GM18520 (cell line): Measurements from ENCODE around the gene RASL12.
"Not testable (repeated sequence)": the region's sequence is repeated elsewhere in the genome, so short reads cannot be mapped to it uniquely, and the experiment has no call there.

Experiments used
- ATAC-seq: cut with Tn5 transposase; IDR thresholded peaks from one replicate; pipeline ENCODE4 v1.9.1; 2021; ENCODE audit not compliant: unreplicated experiment

The RASL12 gene

GRCh38 chr15:65076486-65077290, 8.9 kb upstream of the RASL12 start, which contains the start of gene KBTBD13:
Gene KBTBD13, plus strand, starts transcription at chr15:65076746. Its CDS starts 70 bp downstream, at chr15:65076816.
- ATAC-seq: no peak

DNA sequence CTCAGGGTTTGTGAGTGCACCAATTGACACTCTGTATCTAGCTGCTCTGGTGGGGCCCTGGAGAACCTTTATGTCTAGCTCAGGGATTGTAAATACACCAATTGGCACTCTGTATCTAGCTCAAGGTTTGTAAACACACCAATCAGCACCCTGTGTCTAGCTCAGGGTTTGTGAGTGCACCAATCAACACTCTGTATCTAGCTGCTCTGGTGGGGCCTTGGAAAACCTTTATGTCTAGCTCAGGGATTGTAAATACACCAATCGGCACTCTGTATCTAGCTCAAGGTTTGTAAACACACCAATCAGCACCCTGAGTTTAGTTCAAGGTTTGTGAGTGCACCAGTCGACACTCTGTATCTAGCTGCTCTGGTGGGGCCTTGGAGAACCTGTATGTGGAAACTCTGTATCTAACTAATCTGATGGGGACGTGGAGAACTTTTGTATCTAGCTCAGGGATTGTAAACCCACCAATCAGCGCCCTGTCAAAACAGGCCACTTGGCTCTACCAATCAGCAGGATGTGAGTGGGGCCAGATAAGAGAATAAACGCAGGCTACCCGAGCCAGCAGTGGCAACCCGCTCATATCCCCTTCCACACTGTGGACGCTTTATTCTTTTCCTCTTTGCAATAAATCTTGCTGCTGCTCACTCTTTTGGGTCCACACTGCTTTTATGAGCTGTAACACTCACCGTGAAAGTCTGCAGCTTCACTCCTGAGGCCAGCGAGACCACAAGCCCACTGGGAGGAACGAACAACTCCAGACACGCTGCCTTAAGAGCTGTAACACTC, 8.0 kb upstream of the RASL12 start:
- not testable (repeated sequence) for ATAC-seq

DNA sequence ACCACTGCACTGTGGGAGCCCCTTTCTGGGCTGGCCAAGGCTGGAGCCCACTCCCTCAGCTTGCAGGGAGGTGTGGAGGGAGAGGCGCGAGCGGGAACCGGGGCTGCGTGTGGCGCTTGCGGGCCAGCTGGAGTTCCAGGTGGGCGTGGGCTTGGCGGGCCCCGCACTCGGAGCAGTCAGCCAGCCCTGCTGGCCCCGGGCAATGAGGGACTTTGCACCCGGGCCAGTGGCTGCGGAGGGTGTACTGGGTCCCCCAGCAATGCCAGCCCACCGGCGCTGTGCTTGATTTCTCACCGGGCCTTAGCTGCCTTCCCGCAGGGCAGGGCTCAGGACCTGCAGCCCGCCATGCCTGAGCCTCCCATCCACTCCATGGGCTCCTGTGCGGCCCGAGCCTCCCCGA, 7.2 kb upstream of the RASL12 start:
- not testable (repeated sequence) for ATAC-seq

GRCh38 chr15:65072617-65073016, 4.8 kb upstream of the RASL12 start:
- ATAC-seq: no peak

- no peak for ATAC-seq
Measured at GRCh38 chr15:65072027-65072426, 4.2 kb upstream of the RASL12 start.

GRCh38 chr15:65071381-65071811, 3.6 kb upstream of the RASL12 start:
- ATAC-seq: no peak

DNA sequence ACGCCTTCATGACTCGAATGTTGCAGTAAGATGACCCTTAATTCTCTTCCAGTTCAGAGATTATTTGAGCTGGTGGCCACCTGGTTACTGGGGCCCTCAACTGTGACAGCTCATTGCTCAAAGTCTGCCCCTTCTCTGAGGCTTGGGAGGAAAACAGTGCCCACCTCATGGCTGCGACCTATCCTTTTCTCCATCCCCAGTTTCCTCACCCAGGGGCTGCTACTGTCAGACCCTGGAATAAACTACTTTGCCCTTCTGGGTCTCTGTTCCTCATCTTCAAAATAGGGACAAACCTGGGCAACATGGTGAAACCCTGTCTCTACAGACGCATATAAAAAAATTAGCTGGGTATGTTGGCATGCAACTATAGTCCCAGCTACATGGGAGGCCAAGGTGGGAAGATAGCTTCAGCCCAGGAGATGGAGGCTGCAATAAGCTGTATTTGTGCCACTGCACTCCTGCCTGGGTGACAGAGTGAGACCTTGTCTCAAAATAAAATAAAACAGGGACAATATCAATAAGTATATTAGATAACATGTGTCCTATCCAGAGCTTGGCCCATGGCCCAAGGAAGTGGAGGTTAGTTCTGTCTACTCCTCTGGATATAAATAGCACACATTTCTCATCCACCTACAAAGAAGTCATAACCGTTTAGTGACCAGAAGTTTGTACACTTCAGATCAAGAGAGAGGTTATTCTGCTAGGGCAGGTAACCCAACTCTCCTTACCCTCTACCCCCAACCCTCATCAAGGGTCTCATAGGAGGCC, 2.2 kb upstream of the RASL12 start:
- ATAC-seq: no peak

DNA sequence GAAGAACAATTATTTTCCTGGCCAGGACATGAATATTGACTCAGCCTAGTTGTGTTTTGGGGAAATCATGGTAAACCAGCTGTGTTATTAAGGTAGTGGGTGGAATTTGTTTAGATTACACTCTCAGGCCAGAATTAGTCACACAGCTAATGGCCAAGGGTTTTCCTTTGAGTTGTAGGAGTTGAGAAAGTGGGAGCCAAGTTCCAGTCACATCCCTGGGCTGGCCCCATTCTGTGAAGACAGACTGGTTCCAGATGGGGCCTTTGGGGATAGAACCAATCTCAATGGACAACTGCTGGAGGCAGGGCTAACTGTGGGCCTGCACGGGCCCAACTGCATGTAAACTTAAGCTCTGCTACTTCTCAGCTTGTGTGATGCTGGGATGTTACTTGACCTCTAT, 1.4 kb upstream of the RASL12 start:
- no peak for ATAC-seq

- no peak for ATAC-seq
Measured at GRCh38 chr15:65068403-65068788, 605 bp upstream of the RASL12 start.

DNA sequence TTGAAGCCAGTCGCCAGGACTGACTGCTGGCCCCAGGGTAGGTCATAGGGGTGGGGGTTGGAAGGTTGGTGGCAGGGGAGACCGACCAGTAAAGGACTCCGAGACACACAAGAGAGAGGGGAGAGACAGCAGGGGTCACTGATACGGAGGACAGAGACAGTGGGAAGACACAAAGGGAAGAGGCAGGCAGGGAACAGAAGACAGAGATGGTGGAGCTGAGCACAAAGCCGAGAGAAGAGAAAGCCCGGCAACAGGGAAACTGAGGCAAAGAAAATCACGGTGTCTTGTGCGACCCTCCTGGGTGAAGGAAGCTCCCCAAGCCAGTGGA, 510 bp downstream of the RASL12 start:
- ATAC-seq: no peak

- ATAC-seq: no peak
Measured at GRCh38 chr15:65066635-65067316, 1.0 kb downstream of the RASL12 start.

- no peak for ATAC-seq
Measured at GRCh38 chr15:65066001-65066634, 1.7 kb downstream of the RASL12 start.

GRCh38 chr15:65062726-65063125, 5.1 kb downstream of the RASL12 start:
- ATAC-seq: no peak

- ATAC-seq: no peak
Measured at GRCh38 chr15:65062061-65062460, 5.7 kb downstream of the RASL12 start.

DNA sequence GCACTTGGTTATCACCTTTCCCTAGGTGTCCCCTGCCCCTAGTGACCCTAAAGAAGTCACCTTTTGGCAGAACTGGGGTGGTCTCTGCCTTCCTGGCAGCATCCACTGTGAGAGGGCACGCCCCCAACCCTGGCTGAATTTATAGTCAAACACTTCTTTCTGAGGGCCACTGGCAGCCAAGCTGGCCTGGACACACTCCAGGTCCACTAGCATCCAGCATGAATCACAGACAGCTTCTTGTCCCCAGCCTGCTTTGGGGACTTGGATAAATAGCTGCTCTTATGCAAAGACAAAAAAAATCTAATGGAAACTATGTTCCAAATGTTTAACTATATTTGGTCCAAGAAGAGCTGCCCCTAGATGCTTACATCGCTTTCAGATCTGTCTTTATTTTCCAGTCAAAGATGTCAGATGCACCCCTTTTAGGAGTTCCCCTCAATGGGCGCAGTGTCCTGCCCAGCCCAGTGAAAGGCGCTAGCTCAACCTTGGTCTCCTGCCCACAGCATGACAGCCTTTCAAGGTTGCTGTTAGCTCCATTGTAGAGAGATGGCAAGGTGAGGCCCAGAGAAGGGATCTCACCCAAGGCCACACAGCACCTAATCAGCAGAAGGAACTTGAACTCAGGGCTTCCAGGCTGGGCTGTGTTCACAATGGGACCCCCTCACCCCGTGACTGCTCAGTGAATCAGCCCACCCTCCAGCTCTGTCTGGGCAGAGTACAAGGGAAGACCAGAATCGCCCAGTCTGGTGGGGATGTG, 7.0 kb downstream of the RASL12 start:
- ATAC-seq: no peak

- no peak for ATAC-seq
Measured at GRCh38 chr15:65059931-65060596, 7.7 kb downstream of the RASL12 start.

DNA sequence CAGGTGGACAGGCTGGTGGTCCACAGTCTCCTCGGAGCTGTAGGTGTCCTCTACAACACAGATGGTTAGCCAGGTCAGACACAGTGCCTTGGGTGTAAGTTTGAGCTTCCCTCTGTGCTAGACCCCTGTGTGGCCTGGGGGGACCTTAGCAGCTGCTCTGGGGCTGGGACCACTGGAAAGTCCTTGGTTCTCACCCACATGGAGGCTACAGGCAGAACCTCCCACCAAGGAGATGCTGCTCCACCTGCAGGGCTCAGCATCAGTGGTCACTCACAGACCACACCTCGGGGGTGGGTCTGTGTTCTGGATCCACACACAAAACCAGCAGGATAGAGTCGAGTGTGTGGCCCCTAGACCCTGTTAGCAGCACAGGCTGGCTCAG, 8.4 kb downstream of the RASL12 start:
- ATAC-seq: no peak

DNA sequence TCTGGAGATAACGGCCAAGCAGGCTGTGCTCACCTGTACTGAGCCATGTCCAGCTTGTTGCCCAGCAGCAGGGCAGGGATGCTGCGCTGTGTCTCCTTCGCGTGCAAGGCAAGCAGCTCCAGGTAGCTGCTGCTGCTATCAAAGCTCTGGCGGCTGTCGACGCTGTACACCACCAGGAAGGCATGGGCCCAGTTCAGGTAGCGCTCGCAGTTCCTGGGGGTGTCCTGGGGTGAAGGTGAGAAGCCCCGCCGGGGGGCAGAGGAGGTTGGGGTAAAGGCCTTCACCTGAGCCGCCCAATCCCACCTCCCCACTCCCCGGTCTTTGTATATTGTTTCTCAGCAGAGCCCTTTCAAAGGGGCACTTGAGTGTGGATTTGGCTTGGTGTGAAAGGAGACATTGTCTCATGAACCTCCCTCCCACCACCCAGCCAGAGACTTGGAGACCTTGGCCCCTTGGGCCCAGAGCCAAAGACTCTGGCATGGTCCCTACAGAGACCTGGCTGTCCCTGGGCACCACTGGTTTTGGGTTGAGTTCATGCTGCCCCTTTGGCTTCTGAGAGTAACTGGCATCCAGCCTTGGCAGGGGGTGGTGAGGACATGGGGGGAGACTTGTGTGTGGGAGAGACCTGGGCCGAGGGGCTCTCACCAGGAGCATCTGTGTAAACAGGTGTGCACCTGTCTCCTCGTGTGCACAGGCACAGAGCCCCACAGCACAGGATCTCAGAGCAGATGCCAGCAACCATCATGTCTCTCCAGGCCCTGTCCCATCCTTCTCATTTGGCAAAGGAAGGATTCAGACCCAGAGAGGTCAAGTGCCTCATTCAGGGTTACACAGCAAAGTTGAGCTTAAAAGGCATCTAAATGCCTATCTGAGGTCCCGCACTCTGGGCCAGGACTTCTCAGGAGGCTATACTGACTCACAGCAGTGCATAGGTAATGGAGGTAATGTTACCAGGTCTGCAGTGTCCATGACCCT, 9.1 kb downstream of the RASL12 start:
- no peak for ATAC-seq
